ENCODE results near the gene WNK4. TPM values are rescaled to one million over a fixed set of nuclear protein-coding genes. Genes with fewer than 3 reads are reported as not detected.

WNK4 gene
- total RNA-seq, 1 experiment from 2014 or later, result 3.3 TPM

DNA sequence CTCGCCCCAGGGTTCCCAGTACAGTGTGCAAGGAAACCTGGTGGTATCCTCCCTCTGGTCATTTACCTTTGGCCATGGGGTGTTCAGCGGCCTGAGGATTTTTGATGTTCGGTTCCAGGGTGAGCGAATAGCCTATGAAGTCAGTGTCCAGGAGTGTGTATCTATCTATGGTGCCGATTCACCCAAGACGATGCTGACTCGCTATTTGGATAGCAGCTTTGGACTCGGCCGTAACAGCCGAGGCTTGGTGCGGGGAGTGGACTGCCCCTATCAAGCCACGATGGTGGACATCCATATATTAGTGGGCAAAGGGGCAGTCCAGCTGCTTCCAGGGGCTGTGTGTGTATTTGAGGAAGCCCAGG lies 65.1 kb downstream of the WNK4 start:
- Histone ChIP-seq H3K79me2 (ENCODE audit: low read length) (no peaks in the 10 kb centered on the region), H3K27me3 (ENCODE audit: low read length) (no peaks in the 10 kb centered on the region), H3K27ac (ENCODE audit: low read length) (no peak overlapping the region), H3K9ac (ENCODE audit: low read length) (no peak overlapping the region), H2AFZ (ENCODE audit: low read length) (no peak overlapping the region), H3K9me2 (replicated peaks; ENCODE audit: insufficient read depth, low read length) (no peaks in the 10 kb centered on the region), H4K20me1 (ENCODE audit: insufficient read depth, low read depth, low read length) (peaks cover 26% of the 10 kb centered on the region; the same call in 1 of the 2 replicates), H3K36me3 (ENCODE audit: insufficient read depth, low read length) (peaks cover 35% of the 10 kb centered on the region), H3K4me2 (ENCODE audit: low read depth, low read length, poor library complexity, severe bottlenecking) (no peak overlapping the region), H3K9me3 (ENCODE audit: low read length) (no peaks in the 10 kb centered on the region), H3K4me1 (ENCODE audit: low read length) (no peaks in the 10 kb centered on the region), H3K4me3 (ENCODE audit: low read length) (no peak overlapping the region)
- no peak for DNase-seq

DNA sequence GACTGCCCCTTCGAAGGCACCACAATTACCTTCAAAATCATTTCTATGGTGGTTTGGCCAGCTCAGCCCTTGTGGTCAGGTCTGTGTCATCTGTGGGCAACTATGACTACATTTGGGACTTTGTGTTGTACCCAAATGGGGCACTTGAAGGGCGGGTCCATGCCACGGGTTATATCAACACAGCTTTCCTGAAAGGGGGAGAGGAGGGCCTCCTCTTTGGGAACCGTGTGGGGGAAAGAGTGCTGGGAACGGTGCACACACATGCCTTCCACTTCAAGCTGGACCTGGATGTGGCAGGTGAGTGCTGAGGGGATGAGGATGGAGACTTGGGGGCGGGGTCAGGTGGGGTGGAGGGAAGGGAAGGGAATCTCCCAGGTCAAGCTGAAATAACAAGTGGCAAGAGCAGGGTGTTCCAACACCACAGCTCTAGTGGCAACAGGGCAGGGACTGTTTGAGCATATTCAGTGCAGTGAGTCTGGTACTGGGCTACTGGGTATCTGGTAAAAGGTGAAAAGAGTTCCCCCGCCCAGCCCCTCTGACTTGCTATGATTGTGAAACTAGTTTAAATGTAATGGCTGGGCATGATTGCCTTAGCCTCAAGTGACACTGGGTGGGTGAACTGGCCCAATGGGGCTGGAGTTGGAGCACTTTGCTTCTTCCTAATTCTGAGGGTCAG lies 65.6 kb downstream of the WNK4 start:
- H3K27ac ChIP-seq (ENCODE audit: low read length), result no peak overlapping the region
- no peak overlapping the region for H2AFZ ChIP-seq (ENCODE audit: low read length)
- H3K9me3 ChIP-seq (ENCODE audit: low read length), result no peaks in the 10 kb centered on the region
- H3K27me3 ChIP-seq (ENCODE audit: low read length), result no peaks in the 10 kb centered on the region
- DNase-seq, result no peak
- H3K36me3 ChIP-seq (ENCODE audit: insufficient read depth, low read length), result peaks cover 35% of the 10 kb centered on the region
- H3K9ac ChIP-seq (ENCODE audit: low read length), result no peak overlapping the region
- no peaks in the 10 kb centered on the region for H3K9me2 ChIP-seq (replicated peaks; ENCODE audit: insufficient read depth, low read length)
- H3K4me2 ChIP-seq (ENCODE audit: low read depth, low read length, poor library complexity, severe bottlenecking), result no peak overlapping the region
- H4K20me1 ChIP-seq (ENCODE audit: insufficient read depth, low read depth, low read length), result peaks cover 26% of the 10 kb centered on the region; the same call in 1 of the 2 replicates
- H3K4me3 ChIP-seq (ENCODE audit: low read length), result no peak overlapping the region
- no peaks in the 10 kb centered on the region for H3K79me2 ChIP-seq (ENCODE audit: low read length)
- no peaks in the 10 kb centered on the region for H3K4me1 ChIP-seq (ENCODE audit: low read length)

Small RNA genes lying within 50 kb of the gene (small RNA-seq; reads per million reads assigned to genes)
- gene HMGN2P15, result not detected
- not detected for gene MIR6781

Other genes with a start within 250 kb of the WNK4 start
- 40.0 and 71.8 TPM in 2 replicates for gene NAGLU, start 244.4 kb upstream of the WNK4 start, total RNA-seq (2014; rRNA removed; shearing (Covaris generic); ENCODE audit: low replicate concordance)
- gene HSD17B1, start 227.7 kb upstream of the WNK4 start, total RNA-seq (2014; rRNA removed; shearing (Covaris generic); ENCODE audit: low replicate concordance), result 0.22 and 1.3 TPM in 2 replicates
- 46.7 and 56.2 TPM in 2 replicates for gene COASY, start 218.5 kb upstream of the WNK4 start, total RNA-seq (2014; rRNA removed; shearing (Covaris generic); ENCODE audit: low replicate concordance)
- 33.0 and 42.4 TPM in 2 replicates for gene MLX, start 213.5 kb upstream of the WNK4 start, total RNA-seq (2014; rRNA removed; shearing (Covaris generic); ENCODE audit: low replicate concordance)
- 5.3 and 7.9 TPM in 2 replicates for gene PSMC3IP, start 202.9 kb upstream of the WNK4 start, total RNA-seq (2014; rRNA removed; shearing (Covaris generic); ENCODE audit: low replicate concordance)
- gene RETREG3, start 171.2 kb upstream of the WNK4 start, total RNA-seq (2014; rRNA removed; shearing (Covaris generic); ENCODE audit: low replicate concordance), result 37.4 and 39.5 TPM in 2 replicates
- 27.4 and 47.6 TPM in 2 replicates for gene TUBG1, start 170.9 kb upstream of the WNK4 start, total RNA-seq (2014; rRNA removed; shearing (Covaris generic); ENCODE audit: low replicate concordance)
- 15.3 and 17.5 TPM in 2 replicates for gene TUBG2, start 121.3 kb upstream of the WNK4 start, total RNA-seq (2014; rRNA removed; shearing (Covaris generic); ENCODE audit: low replicate concordance)
- 6.7 and 7.0 TPM in 2 replicates for gene PLEKHH3, start 103.6 kb upstream of the WNK4 start, total RNA-seq (2014; rRNA removed; shearing (Covaris generic); ENCODE audit: low replicate concordance)
- 0.22 TPM in 1 of 2 replicates, not detected in the other for gene CCR10, start 98.8 kb upstream of the WNK4 start, total RNA-seq (2014; rRNA removed; shearing (Covaris generic); ENCODE audit: low replicate concordance)
- 0.19 and 0.65 TPM in 2 replicates for gene CNTNAP1, start 98.1 kb upstream of the WNK4 start, total RNA-seq (2014; rRNA removed; shearing (Covaris generic); ENCODE audit: low replicate concordance)
- gene EZH1, start 35.6 kb upstream of the WNK4 start, total RNA-seq (2014; rRNA removed; shearing (Covaris generic); ENCODE audit: low replicate concordance), result 38.0 and 52.6 TPM in 2 replicates
- gene RAMP2, start 19.4 kb upstream of the WNK4 start, total RNA-seq (2014; rRNA removed; shearing (Covaris generic); ENCODE audit: low replicate concordance), result not detected in 2 replicates
- 43.9 and 54.0 TPM in 2 replicates for gene VPS25, start 7.2 kb upstream of the WNK4 start, total RNA-seq (2014; rRNA removed; shearing (Covaris generic); ENCODE audit: low replicate concordance)
- 63.9 and 64.1 TPM in 2 replicates for gene COA3, start 18.1 kb downstream of the WNK4 start, total RNA-seq (2014; rRNA removed; shearing (Covaris generic); ENCODE audit: low replicate concordance)
- gene CNTD1, start 18.3 kb downstream of the WNK4 start, total RNA-seq (2014; rRNA removed; shearing (Covaris generic); ENCODE audit: low replicate concordance), result not detected in 2 replicates
- 117 and 136 TPM in 2 replicates for gene BECN1, start 43.7 kb downstream of the WNK4 start, total RNA-seq (2014; rRNA removed; shearing (Covaris generic); ENCODE audit: low replicate concordance)
- 73.4 and 88.7 TPM in 2 replicates for gene PSME3, start 52.8 kb downstream of the WNK4 start, total RNA-seq (2014; rRNA removed; shearing (Covaris generic); ENCODE audit: low replicate concordance)
- gene AOC2, start 64.0 kb downstream of the WNK4 start, total RNA-seq (2014; rRNA removed; shearing (Covaris generic); ENCODE audit: low replicate concordance), result 0.67 and 1.5 TPM in 2 replicates
- gene AOC3, start 70.6 kb downstream of the WNK4 start, total RNA-seq (2014; rRNA removed; shearing (Covaris generic); ENCODE audit: low replicate concordance), result 0.19 and 0.47 TPM in 2 replicates
- not detected in 2 replicates for gene G6PC1, start 120.2 kb downstream of the WNK4 start, total RNA-seq (2014; rRNA removed; shearing (Covaris generic); ENCODE audit: low replicate concordance)
- 17.7 and 38.9 TPM in 2 replicates for gene AARSD1, start 183.8 kb downstream of the WNK4 start, total RNA-seq (2014; rRNA removed; shearing (Covaris generic); ENCODE audit: low replicate concordance)
- gene PTGES3L, start 199.5 kb downstream of the WNK4 start, total RNA-seq (2014; rRNA removed; shearing (Covaris generic); ENCODE audit: low replicate concordance), result 0.11 and 0.45 TPM in 2 replicates
- gene RUNDC1, start 200.0 kb downstream of the WNK4 start, total RNA-seq (2014; rRNA removed; shearing (Covaris generic); ENCODE audit: low replicate concordance), result 9.2 and 16.6 TPM in 2 replicates
- gene RPL27, start 217.8 kb downstream of the WNK4 start, total RNA-seq (2014; rRNA removed; shearing (Covaris generic); ENCODE audit: low replicate concordance), result 1,746 and 2,567 TPM in 2 replicates
- gene IFI35, start 226.2 kb downstream of the WNK4 start, total RNA-seq (2014; rRNA removed; shearing (Covaris generic); ENCODE audit: low replicate concordance), result 19.1 and 27.2 TPM in 2 replicates
- gene VAT1, start 241.8 kb downstream of the WNK4 start, total RNA-seq (2014; rRNA removed; shearing (Covaris generic); ENCODE audit: low replicate concordance), result 45.7 and 55.1 TPM in 2 replicates
- 0.30 and 0.36 TPM in 2 replicates for gene RND2, start 244.6 kb downstream of the WNK4 start, total RNA-seq (2014; rRNA removed; shearing (Covaris generic); ENCODE audit: low replicate concordance)